Bronchial epithelial cell (primary cell): ENCODE data around the gene PCDHGA9. TPM values are rescaled to one million over a fixed set of nuclear protein-coding genes. Genes with fewer than 3 reads are reported as not detected.
A peak's percentile ranks its signal among the peaks of the same experiment; 100 is the strongest.
"Not testable (repeated sequence)": the region's sequence is repeated elsewhere in the genome, so short reads cannot be mapped to it uniquely, and the experiment has no call there.

Source experiments
- DNase-seq: peaks from one replicate; pipeline ENCODE4 v3.0.0-alpha.2; 2010; ENCODE audit warnings: low read depth
- FAIRE-seq: peaks from 2 replicates; lab custom pipeline; 2011; peaks lifted over from hg19 to GRCh38; lab: Jason Lieb, UNC
- H3K27me3 ChIP-seq: 2 replicates; pipeline ENCODE4 v1.5.1; 2011; ENCODE audit warnings: low read length; ENCODE audit not compliant: control insufficient read depth, insufficient read depth
- H3K36me3 ChIP-seq: 2 replicates; pipeline ENCODE4 v1.5.1; 2011; ENCODE audit warnings: low read length; ENCODE audit not compliant: control insufficient read depth, insufficient read depth
- H3K4me3 ChIP-seq: 2 replicates; pipeline ENCODE4 v1.5.1; 2011; ENCODE audit warnings: mild to moderate bottlenecking, low read depth, low read length, control low read depth
- CTCF ChIP-seq: IDR thresholded peaks from 2 replicates; pipeline ENCODE4 v1.5.1; 2011; ENCODE audit warnings: mild to moderate bottlenecking, moderate library complexity, low read length, control low read depth, inconsistent platforms; ENCODE audit not compliant: insufficient read depth, severe bottlenecking
- total RNA-seq: library from RNA; depleted of rRNA; stranded (reverse); fragments of >200 nt; gene quantifications from 2 replicates; pipeline ENCODE4 v1.2.1, GENCODE V29; 2014

Gene PCDHGA9
- total RNA-seq, 1 donor from 2014 or later: 0.53 TPM

GRCh38 chr5:141382469-141383294 lies 19.9 kb upstream of the PCDHGA9 start, which contains the start of gene PCDHGA7:
TSS of gene PCDHGA7 (plus strand) at chr5:141382742. CDS start at chr5:141382900, 158 bp downstream.
- H3K4me3 ChIP-seq: peak within 1 kb of the TSS; percentile 27
- FAIRE-seq: no peak
- no peaks in the 10 kb centered on the region for H3K27me3 ChIP-seq
- peak; percentile 12 for DNase-seq
- TF ChIP-seq CTCF: peak; percentile 29
- H3K36me3 ChIP-seq: no peaks in the 10 kb centered on the region

- Histone ChIP-seq H3K36me3 (no peaks in the 10 kb centered on the region), H3K27me3 (no peaks in the 10 kb centered on the region), H3K4me3 (no peak overlapping the region)
- FAIRE-seq (no peak), DNase-seq (no peak)
- TF ChIP-seq CTCF: no peak
Observed at GRCh38 chr5:141383345-141383744, 19.2 kb upstream of the PCDHGA9 start.

GRCh38 chr5:141384471-141385267 lies 17.9 kb upstream of the PCDHGA9 start:
- no peaks in the 10 kb centered on the region for H3K27me3 ChIP-seq
- DNase-seq (no peak), FAIRE-seq (no peak)
- no peaks in the 10 kb centered on the region for H3K36me3 ChIP-seq
- no peak overlapping the region for H3K4me3 ChIP-seq
- TF ChIP-seq CTCF: no peak

GRCh38 chr5:141387557-141388311 lies 14.8 kb upstream of the PCDHGA9 start, which contains the start of gene PCDHGB4:
TSS of gene PCDHGB4 (plus strand) at chr5:141387698. CDS start at chr5:141387885, 187 bp downstream.
- peak within 1 kb of the TSS; percentile 14 for H3K4me3 ChIP-seq
- not testable (repeated sequence) for H3K36me3 ChIP-seq, H3K27me3 ChIP-seq
- DNase-seq (peak; percentile 34), FAIRE-seq (peak; percentile 100)
- TF ChIP-seq CTCF: peak; percentile 59

- TF ChIP-seq CTCF: no peak
- FAIRE-seq (no peak), DNase-seq (no peak)
- Histone ChIP-seq H3K27me3 (no peaks in the 10 kb centered on the region), H3K36me3 (no peaks in the 10 kb centered on the region), H3K4me3 (no peak overlapping the region)
Observed at GRCh38 chr5:141388661-141389060, 13.9 kb upstream of the PCDHGA9 start.
